Chondrocyte (in vitro differentiated cells): Measurements from ENCODE around the gene DALRD3. TPM values are rescaled to one million over a fixed set of nuclear protein-coding genes. Genes with fewer than 3 reads are reported as not detected.
A peak's percentile ranks its signal among the peaks of the same experiment; 100 is the strongest.
"Not testable (repeated sequence)": the region's sequence is repeated elsewhere in the genome, so short reads cannot be mapped to it uniquely, and the experiment has no call there.

Source experiments
- DNase-seq: peaks from one replicate; pipeline ENCODE4 v3.0.0; 2021; ENCODE audit warnings: mixed read lengths, low spot score
- H3K27ac Mint-ChIP-seq: one replicate; pipeline ENCODE4 v1.8.0; 2021; ENCODE audit warnings: mild to moderate bottlenecking, moderate library complexity, mixed read lengths; ENCODE audit not compliant: unreplicated experiment
- H3K27me3 Mint-ChIP-seq: 2 replicates; pipeline ENCODE4 v1.8.0; 2021; ENCODE audit warnings: low read depth, mixed read lengths
- H3K36me3 Mint-ChIP-seq: 2 replicates; pipeline ENCODE4 v1.8.0; 2021; ENCODE audit warnings: low read depth, mixed read lengths
- H3K4me1 Mint-ChIP-seq: 2 replicates; pipeline ENCODE4 v1.8.0; 2021; ENCODE audit warnings: low read depth, mild to moderate bottlenecking, mixed read lengths
- H3K4me3 Mint-ChIP-seq: one replicate; pipeline ENCODE4 v1.8.0; 2021; ENCODE audit warnings: mild to moderate bottlenecking, moderate library complexity, mixed read lengths; ENCODE audit not compliant: unreplicated experiment
- H3K9me3 Mint-ChIP-seq: 2 replicates; pipeline ENCODE4 v1.8.0; 2021; ENCODE audit warnings: low read depth, mixed read lengths
- total RNA-seq: library from RNA; stranded (reverse); gene quantifications from 3 replicates; pipeline ENCODE4 v1.2.1, GENCODE V29; 2021
- TF ChIP-seq, protein P1 (sequence below): fragments of 200-600 bp; sonication (generic); IDR thresholded peaks from 2 replicates; pipeline ENCODE4 v1.5.0; 2021; ENCODE audit warnings: antibody characterized with exemption, mild to moderate bottlenecking, moderate library complexity

DALRD3 gene
- total RNA-seq, 1 donor from 2014 or later: 21.5 TPM

DNA sequence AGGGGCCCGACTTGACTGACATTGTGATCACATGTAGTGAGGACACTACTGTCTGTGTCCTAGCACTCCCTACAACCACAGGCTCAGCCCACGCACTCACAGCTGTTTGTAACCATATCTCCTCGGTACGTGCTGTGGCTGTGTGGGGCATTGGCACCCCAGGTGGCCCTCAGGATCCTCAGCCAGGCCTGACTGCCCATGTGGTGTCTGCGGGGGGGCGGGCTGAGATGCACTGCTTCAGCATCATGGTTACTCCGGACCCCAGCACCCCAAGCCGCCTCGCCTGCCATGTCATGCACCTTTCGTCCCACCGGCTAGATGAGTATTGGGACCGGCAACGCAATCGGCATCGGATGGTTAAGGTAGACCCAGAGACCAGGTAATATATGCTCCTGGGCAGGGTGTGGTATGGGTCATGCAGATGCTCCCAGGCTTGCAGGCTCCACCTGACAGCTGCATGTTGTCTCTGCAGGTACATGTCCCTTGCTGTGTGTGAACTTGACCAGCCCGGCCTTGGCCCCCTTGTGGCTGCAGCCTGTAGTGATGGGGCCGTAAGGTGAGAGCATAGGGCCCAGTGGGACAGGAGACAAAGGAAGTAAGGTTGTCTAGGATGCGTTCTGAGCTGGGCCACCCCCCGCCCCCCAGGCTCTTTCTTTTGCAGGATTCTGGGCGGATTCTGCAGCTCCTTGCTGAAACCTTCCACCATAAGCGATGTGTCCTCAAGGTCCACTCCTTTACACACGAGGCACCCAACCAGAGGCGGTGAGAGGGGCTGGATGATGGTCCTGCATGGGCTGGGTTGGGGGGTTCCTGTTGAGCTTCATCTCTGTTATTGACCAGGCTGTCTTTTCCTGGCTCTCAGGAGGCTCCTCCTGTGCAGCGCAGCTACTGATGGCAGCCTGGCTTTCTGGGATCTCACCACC, 4.4 kb downstream of the DALRD3 start:
- Mint-ChIP-seq H3K27me3 (no peaks in the 10 kb centered on the region), H3K27ac (no peak overlapping the region), H3K9me3 (no peaks in the 10 kb centered on the region), H3K4me3 (no peak overlapping the region), H3K36me3 (peaks cover 22% of the 10 kb centered on the region), H3K4me1 (peaks cover 32% of the 10 kb centered on the region)
- TF ChIP-seq, protein P1, sequence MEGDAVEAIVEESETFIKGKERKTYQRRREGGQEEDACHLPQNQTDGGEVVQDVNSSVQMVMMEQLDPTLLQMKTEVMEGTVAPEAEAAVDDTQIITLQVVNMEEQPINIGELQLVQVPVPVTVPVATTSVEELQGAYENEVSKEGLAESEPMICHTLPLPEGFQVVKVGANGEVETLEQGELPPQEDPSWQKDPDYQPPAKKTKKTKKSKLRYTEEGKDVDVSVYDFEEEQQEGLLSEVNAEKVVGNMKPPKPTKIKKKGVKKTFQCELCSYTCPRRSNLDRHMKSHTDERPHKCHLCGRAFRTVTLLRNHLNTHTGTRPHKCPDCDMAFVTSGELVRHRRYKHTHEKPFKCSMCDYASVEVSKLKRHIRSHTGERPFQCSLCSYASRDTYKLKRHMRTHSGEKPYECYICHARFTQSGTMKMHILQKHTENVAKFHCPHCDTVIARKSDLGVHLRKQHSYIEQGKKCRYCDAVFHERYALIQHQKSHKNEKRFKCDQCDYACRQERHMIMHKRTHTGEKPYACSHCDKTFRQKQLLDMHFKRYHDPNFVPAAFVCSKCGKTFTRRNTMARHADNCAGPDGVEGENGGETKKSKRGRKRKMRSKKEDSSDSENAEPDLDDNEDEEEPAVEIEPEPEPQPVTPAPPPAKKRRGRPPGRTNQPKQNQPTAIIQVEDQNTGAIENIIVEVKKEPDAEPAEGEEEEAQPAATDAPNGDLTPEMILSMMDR: peak; percentile 75
- DNase-seq: no peak

DNA sequence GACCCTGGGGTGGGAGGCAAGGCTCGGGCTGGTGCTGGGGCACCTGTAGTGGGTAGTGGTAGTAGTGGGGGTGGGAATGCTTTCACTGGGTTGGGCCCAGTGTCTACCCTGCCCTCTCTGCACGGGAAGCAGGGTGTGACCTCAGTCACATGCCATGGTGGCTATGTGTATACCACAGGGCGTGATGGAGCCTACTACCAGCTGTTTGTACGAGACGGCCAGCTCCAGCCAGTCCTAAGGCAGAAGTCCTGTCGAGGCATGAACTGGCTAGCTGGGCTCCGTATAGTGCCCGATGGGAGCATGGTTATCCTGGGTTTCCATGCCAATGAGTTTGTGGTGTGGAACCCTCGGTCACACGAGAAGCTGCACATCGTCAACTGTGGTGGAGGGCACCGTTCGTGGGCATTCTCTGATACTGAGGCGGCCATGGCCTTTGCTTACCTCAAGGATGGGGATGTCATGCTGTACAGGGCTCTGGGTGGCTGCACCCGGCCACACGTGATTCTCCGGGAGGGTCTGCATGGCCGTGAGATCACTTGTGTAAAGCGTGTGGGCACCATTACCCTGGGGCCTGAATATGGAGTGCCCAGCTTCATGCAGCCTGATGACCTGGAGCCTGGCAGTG, 5.2 kb downstream of the DALRD3 start:
- H3K4me1 Mint-ChIP-seq: peaks cover 35% of the 10 kb centered on the region
- no peak overlapping the region for H3K27ac Mint-ChIP-seq
- H3K9me3 Mint-ChIP-seq: no peaks in the 10 kb centered on the region
- peaks cover 22% of the 10 kb centered on the region for H3K36me3 Mint-ChIP-seq
- no peaks in the 10 kb centered on the region for H3K27me3 Mint-ChIP-seq
- H3K4me3 Mint-ChIP-seq: no peak overlapping the region
- no peak for DNase-seq
- TF ChIP-seq, protein P1: no peak

DNA sequence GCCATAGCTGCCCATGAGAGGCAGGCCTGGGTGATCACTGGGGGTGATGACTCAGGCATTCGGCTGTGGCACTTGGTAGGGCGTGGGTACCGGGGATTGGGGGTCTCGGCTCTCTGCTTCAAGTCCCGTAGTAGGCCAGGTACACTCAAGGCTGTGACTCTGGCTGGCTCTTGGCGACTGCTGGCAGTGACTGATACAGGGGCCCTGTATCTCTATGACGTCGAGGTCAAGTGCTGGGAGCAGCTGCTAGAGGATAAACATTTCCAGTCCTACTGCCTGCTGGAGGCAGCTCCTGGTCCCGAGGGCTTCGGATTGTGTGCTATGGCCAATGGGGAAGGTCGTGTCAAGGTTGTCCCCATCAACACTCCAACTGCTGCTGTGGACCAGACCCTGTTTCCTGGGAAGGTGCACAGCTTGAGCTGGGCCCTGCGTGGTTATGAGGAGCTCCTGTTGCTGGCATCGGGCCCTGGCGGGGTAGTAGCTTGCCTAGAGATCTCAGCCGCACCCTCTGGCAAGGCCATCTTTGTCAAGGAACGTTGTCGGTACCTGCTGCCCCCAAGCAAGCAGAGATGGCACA, 5.9 kb downstream of the DALRD3 start:
- DNase-seq: no peak
- no peak overlapping the region for H3K4me3 Mint-ChIP-seq
- peaks cover 22% of the 10 kb centered on the region for H3K36me3 Mint-ChIP-seq
- TF ChIP-seq, protein P1: no peak
- H3K27ac Mint-ChIP-seq: no peak overlapping the region
- H3K27me3 Mint-ChIP-seq: no peaks in the 10 kb centered on the region
- H3K4me1 Mint-ChIP-seq: peaks cover 38% of the 10 kb centered on the region
- no peaks in the 10 kb centered on the region for H3K9me3 Mint-ChIP-seq

DNA sequence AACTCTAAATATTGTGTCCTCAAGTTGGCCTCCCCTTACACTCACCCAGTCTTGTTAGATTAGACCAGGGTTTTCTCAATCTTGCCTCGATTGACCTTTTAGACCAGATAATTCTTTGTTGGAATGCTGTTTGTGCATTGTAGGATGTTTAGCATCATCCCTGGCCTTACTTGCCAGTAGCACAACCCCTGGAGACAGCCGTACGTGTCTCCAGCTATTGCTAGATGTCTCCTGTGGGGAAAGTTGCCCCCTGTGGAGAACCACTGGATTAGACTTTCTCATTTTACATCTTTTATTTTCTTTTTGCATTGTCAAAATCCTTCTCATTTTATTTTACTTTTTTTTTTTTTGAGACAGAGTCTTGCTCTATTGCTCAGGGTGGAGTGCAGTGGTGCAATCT, 9.0 kb downstream of the DALRD3 start:
- Mint-ChIP-seq H3K4me1 (peaks cover 35% of the 10 kb centered on the region), H3K27ac (peak overlapping the region; percentile 76)

DNA sequence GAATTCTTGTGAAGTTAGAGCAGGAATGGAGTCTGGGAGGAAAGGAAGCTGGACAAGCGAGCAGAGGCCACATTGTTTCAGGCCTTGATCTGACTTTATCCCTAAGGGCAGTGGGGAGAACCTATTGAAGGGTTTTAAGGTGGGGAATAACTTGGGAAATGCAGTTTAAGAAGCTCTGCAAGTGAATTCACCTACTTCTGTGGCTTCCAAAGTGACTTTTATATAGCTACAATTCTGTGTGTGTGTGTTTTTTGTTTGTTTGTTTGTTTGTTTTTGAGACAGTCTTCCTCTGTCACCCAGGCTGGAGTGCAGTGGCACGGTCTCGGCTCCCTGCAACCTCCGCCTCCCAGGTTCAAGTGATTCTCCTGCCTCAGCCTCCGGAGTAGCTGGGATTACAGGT, 9.8 kb downstream of the DALRD3 start:
- peaks cover 11% of the 10 kb centered on the region for H3K36me3 Mint-ChIP-seq
- not testable (repeated sequence) for H3K9me3 Mint-ChIP-seq, DNase-seq, H3K27me3 Mint-ChIP-seq
- H3K4me1 Mint-ChIP-seq: peaks cover 35% of the 10 kb centered on the region
- H3K4me3 Mint-ChIP-seq: peak overlapping the region; percentile 99
- peak overlapping the region; percentile 98 for H3K27ac Mint-ChIP-seq

More for the DNA sequence above, 9.0 kb downstream of the DALRD3 start:
- H3K9me3 Mint-ChIP-seq: no peaks in the 10 kb centered on the region
- H3K27me3 Mint-ChIP-seq: no peaks in the 10 kb centered on the region
- peaks cover 11% of the 10 kb centered on the region for H3K36me3 Mint-ChIP-seq
- no peak for DNase-seq
- TF ChIP-seq, protein P1: no peak
- peak overlapping the region; percentile 26 for H3K4me3 Mint-ChIP-seq
